ENCODE data around the gene TRIM56. TPM values are rescaled to one million over a fixed set of nuclear protein-coding genes. Genes with fewer than 3 reads are reported as not detected.
"Not testable (repeated sequence)": the region's sequence is repeated elsewhere in the genome, so short reads cannot be mapped to it uniquely, and the experiment has no call there.

Gene TRIM56
- polyA plus RNA-seq, 1 experiment = 3.2 TPM

DNA sequence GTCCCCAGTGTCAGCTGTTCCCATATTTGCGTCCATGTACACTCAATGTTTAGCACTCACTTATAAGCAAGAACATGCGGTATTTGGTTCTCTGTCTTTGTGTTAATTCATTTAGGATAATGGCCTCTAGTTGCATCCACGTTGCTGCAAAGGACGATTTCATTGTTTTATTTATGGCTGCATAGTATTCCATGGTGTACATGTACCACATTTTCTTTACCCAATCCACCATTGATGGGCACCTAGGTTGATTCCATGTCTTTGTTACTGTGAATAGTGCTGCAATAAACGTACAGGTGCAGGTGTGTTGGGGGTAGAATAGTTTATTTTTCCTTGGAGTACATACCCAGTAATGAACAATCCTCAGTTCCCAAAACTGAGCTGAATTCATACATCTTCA lies 24.3 kb upstream of the TRIM56 start:
- no peak overlapping the region for H3K4me3 ChIP-seq (ENCODE audit: low read depth, low read length)
- DNase-seq (ENCODE audit: low read depth) = no peak
- CTCF ChIA-PET = interaction anchor here (1.2 to 3.5 kb wide), 3 partner anchors 16 to 166 kb away, joined by 3 to 17 read pairs (median 4); partner anchors contain the start of gene ACHE
- H3K36me3 ChIP-seq (ENCODE audit: control insufficient read depth, insufficient read depth, low read length) = no peaks in the 10 kb centered on the region
- POLR2A ChIA-PET = no interaction called here
- TF ChIP-seq, protein P1, sequence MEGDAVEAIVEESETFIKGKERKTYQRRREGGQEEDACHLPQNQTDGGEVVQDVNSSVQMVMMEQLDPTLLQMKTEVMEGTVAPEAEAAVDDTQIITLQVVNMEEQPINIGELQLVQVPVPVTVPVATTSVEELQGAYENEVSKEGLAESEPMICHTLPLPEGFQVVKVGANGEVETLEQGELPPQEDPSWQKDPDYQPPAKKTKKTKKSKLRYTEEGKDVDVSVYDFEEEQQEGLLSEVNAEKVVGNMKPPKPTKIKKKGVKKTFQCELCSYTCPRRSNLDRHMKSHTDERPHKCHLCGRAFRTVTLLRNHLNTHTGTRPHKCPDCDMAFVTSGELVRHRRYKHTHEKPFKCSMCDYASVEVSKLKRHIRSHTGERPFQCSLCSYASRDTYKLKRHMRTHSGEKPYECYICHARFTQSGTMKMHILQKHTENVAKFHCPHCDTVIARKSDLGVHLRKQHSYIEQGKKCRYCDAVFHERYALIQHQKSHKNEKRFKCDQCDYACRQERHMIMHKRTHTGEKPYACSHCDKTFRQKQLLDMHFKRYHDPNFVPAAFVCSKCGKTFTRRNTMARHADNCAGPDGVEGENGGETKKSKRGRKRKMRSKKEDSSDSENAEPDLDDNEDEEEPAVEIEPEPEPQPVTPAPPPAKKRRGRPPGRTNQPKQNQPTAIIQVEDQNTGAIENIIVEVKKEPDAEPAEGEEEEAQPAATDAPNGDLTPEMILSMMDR (IDR thresholded peaks at IDR 0.05; ENCODE audit: insufficient read depth, low read depth, low read length) = no peak
- H3K27me3 ChIP-seq (ENCODE audit: control insufficient read depth, insufficient read depth, low read length) = peaks cover 8% of the 10 kb centered on the region

DNA sequence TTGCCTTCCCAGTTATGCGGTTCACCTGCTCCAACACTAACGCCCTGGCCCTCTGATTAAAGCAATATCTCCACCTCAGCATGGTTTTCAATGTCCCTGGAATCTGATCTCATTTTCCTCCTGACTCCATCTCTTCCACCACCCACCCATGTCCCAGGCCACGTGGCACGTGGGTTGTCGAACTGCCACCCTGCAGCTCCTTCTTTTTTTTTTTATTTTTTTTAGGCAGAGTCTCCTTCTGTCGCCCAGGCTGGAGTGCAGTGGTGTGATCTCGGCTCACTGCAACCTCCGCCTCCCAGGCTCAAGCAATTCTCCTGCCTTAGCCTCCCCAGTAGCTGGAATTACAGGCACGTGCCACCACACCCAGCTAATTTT lies 21.1 kb upstream of the TRIM56 start:
- H3K4me3 ChIP-seq (ENCODE audit: low read depth, low read length); H3K36me3 ChIP-seq (ENCODE audit: control insufficient read depth, insufficient read depth, low read length); H3K27me3 ChIP-seq (ENCODE audit: control insufficient read depth, insufficient read depth, low read length); DNase-seq (ENCODE audit: low read depth); POLR2A ChIA-PET: not testable (repeated sequence)
- CTCF ChIA-PET = interaction anchor here (3.9 kb wide), 1 partner anchor 169 kb away, joined by 19 read pairs; the partner anchor contains the start of gene ACHE

DNA sequence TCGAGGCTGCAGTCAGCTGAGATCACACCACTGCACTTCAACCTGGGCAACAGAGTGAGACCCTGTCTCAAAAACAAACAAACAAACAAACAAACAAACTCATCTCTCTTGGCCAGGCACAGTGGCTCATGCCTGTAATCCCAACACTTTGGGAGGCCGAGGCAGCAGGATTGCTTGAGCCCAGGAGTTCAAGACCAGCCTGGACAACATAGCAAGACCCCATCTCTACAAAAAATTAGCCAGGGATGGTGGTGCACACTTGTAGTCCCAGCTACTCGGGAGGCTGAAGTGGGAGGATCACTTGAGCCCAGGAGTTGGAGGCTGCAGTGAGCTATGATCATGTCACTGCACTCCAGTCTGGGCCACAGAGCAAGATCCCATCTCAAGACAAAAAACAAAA lies 20.1 kb upstream of the TRIM56 start:
- H3K36me3 ChIP-seq (ENCODE audit: control insufficient read depth, insufficient read depth, low read length); H3K27me3 ChIP-seq (ENCODE audit: control insufficient read depth, insufficient read depth, low read length); H3K4me3 ChIP-seq (ENCODE audit: low read depth, low read length); DNase-seq (ENCODE audit: low read depth); POLR2A ChIA-PET: not testable (repeated sequence)
- CTCF ChIA-PET = interaction anchor here (1.3 to 3.9 kb wide), 3 partner anchors 12 to 170 kb away, joined by 3 to 22 read pairs (median 19); partner anchors contain the start of gene ACHE

DNA sequence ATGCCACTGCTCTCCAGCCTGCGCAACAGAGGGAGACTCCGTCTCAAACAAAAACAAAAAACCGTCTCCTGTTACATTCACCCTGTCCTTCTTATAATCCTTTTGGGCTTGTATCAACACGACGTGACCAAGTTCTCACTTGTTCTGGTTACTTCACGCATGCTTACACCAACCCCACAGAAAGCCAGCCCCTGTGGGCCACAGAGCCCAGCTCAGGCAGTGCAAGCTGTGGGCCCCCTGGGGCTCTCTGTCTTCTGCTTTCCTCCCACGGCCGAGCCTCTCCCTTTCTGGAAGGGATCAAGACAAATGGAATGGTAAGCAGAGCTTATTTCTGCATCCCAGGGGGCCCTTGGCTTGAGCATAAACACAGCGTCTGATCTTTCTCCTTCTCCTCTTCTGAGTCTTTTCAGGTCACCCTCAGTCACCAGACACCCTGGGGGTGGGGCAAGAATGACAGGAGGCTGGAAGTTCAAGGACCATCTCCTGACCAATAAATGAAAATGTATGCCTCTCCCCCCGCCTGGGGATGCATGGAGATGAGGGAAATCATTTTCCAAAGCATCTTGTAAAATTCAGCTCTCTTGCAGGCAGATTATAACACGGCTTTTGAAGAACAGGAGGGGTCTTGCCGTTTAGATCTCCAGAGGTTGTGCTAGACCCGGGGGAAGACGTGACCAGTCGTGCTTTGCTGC lies 19.0 kb upstream of the TRIM56 start:
- Histone ChIP-seq H3K36me3 (ENCODE audit: control insufficient read depth, insufficient read depth, low read length) (no peaks in the 10 kb centered on the region), H3K27me3 (ENCODE audit: control insufficient read depth, insufficient read depth, low read length) (peaks cover 9% of the 10 kb centered on the region), H3K4me3 (ENCODE audit: low read depth, low read length) (no peak overlapping the region)
- CTCF ChIA-PET = interaction anchor here (0.6 to 3.9 kb wide), 7 partner anchors 8 to 171 kb away, joined by 3 to 22 read pairs (median 4); partner anchors contain the start of gene ACHE
- POLR2A ChIA-PET = interaction anchor here (0.5 kb wide), 2 partner anchors 68 to 90 kb away, joined by 5 to 6 read pairs; no protein-coding TSS in a partner anchor
- no peak for DNase-seq (ENCODE audit: low read depth)
- TF ChIP-seq, protein P1 (IDR thresholded peaks at IDR 0.05; ENCODE audit: insufficient read depth, low read depth, low read length) = no peak

DNA sequence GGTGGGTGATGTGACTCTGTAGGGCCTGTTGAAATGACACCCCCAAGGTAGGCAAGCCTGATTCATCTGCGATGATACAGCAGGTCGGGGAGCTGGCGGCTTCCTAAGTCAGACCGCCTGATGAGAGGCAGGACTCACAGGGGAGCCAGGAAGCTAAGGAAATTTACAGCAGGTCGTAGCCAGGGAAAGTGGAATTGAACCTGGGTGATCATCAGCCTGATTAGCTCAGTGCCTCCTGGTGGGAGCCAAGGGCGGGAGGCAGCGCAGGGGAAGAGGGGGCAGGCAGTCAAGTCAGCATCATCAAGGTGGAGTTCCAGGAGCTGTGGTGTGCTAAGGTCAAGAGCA lies 18.5 kb upstream of the TRIM56 start:
- Histone ChIP-seq H3K27me3 (ENCODE audit: control insufficient read depth, insufficient read depth, low read length) (peaks cover 9% of the 10 kb centered on the region), H3K4me3 (ENCODE audit: low read depth, low read length) (no peak overlapping the region), H3K36me3 (ENCODE audit: control insufficient read depth, insufficient read depth, low read length) (no peaks in the 10 kb centered on the region)
- TF ChIP-seq, protein P1 (IDR thresholded peaks at IDR 0.05; ENCODE audit: insufficient read depth, low read depth, low read length) = no peak
- POLR2A ChIA-PET = no interaction called here
- no peak for DNase-seq (ENCODE audit: low read depth)
- CTCF ChIA-PET = interaction anchor here (0.6 to 3.9 kb wide), 6 partner anchors 8 to 172 kb away, joined by 3 to 22 read pairs (median 5); partner anchors contain the start of gene ACHE

DNA sequence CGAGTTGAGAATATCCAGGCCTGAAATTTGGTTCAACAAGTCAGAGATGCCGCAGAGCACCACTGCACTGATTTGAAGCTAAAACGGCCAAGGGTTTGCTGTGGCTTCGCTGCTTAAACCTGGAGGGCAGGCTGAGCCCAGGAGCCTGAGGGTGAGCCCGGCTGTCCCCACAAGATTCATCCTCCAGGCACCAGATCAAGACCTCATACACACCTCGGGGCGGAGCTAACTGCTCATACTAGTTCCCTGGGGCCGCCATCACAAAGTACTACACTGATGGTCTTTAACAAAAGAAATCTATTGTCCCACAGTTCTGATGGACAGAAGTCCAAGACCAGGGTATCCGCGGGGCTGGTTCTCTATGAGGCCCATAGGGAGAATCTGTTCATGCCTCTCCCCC lies 16.9 kb upstream of the TRIM56 start:
- ChIA-PET POLR2A (no interaction called here), CTCF (interaction anchor here (1.4 to 2.8 kb wide), 4 partner anchors 9 to 174 kb away, joined by 5 to 15 read pairs (median 10); no protein-coding TSS in a partner anchor)
- Histone ChIP-seq H3K4me3 (ENCODE audit: low read depth, low read length) (no peak overlapping the region), H3K36me3 (ENCODE audit: control insufficient read depth, insufficient read depth, low read length) (no peaks in the 10 kb centered on the region), H3K27me3 (ENCODE audit: control insufficient read depth, insufficient read depth, low read length) (peaks cover 7% of the 10 kb centered on the region)
- TF ChIP-seq, protein P1 (IDR thresholded peaks at IDR 0.05; ENCODE audit: insufficient read depth, low read depth, low read length) = no peak
- DNase-seq (ENCODE audit: low read depth) = no peak

DNA sequence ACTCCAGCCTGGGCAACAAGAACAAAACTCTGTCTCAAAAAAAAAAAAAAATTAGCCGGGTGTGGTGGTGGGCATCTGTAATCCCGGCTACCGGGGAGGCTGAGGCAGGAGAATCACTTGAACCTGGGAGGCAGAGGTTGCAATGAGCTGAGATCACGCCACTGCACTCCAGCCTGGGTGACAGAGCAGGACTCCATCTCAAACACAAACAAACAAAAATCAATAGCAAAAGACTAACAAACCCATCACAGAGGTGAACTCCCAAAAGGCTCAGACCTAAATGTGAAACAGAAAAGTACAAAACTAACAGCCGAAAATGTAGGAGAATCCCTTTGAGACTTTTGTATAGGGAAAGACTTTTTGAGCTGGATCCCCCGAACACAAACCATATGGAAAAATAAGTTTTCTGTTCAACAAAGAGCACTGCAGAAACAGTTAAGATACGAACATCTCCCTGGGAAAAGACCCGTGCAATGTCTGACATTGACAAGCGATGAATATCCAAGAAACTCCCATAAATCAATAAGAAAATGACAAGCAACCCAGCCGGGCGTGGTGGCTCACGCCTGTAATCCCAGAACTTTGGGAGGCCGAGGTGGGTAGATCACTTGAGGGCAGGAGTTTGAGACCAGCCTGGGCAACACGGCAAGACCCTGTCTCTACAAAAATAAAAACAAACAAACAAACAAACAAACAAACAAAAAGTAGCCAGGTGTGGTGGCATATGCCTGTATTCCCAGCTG lies 13.7 kb upstream of the TRIM56 start:
- DNase-seq (ENCODE audit: low read depth); POLR2A ChIA-PET; H3K36me3 ChIP-seq (ENCODE audit: control insufficient read depth, insufficient read depth, low read length); H3K4me3 ChIP-seq (ENCODE audit: low read depth, low read length); H3K27me3 ChIP-seq (ENCODE audit: control insufficient read depth, insufficient read depth, low read length): not testable (repeated sequence)
- CTCF ChIA-PET = interaction anchor here (2.1 kb wide), 1 partner anchor 12 kb away, joined by 5 read pairs; no protein-coding TSS in a partner anchor

All from BJ (cell line).